Brain microvascular endothelial cell (primary cell): ENCODE measurements around the gene NXPH1.

Source experiments
- DNase-seq: peaks from one replicate; pipeline ENCODE4 v3.0.0-alpha.2; 2020
- H3K27ac ChIP-seq: fragments of 250-450 bp; sonication (Bioruptor Pico); 2 replicates; pipeline ENCODE4 v1.5.1; 2020; ENCODE audit warnings: mild to moderate bottlenecking, moderate library complexity
- H3K27me3 ChIP-seq: fragments of 250-450 bp; sonication (Bioruptor Pico); replicated peaks from 2 replicates; pipeline ENCODE4 v1.5.1; 2020; ENCODE audit warnings: mild to moderate bottlenecking
- H3K36me3 ChIP-seq: fragments of 250-450 bp; sonication (Bioruptor Pico); replicated peaks from 2 replicates; pipeline ENCODE4 v1.5.1; 2020; ENCODE audit warnings: mild to moderate bottlenecking
- H3K4me3 ChIP-seq: 2 replicates; pipeline ENCODE4 v1.5.1; 2011; ENCODE audit warnings: low read depth, mild to moderate bottlenecking, control low read depth, low read length, moderate library complexity
- in situ Hi-C: cut with HindIII; loops from 2 replicates; pipeline ENCODE4 v1.10.0; 2017; ENCODE audit warnings: low sequenced_read_pairs, low pct_ligation_motif_present
- TF ChIP-seq, protein P1 (sequence below): IDR thresholded peaks from 2 replicates; pipeline ENCODE4 v1.5.1; 2011; ENCODE audit warnings: low read depth, mild to moderate bottlenecking, moderate library complexity, low read length, control low read depth, inconsistent platforms; ENCODE audit errors: missing control alignments

NXPH1 gene

DNA sequence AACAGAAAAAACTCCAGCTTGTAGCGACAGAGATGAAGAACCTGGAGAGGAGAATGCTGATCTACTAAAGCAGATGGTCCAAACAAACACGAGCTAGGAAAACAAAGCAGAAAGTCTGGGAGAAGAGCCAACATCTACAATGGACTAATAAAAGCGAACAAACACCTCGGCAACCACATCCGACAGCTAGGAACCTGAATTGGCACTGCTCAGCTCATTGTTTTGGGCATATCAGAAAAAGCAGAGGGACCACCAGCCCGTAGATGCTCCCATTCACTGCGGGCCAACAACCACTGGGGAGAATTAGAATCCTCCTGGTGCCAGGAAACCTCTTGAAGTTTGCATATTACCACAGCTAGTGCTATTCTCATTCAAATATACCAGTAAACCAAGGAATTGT is 204.7 kb downstream of the NXPH1 start:
- Histone ChIP-seq H3K36me3 (no peaks in the 10 kb centered on the region), H3K27me3 (no peaks in the 10 kb centered on the region), H3K27ac (no peak overlapping the region), H3K4me3 (no peak overlapping the region)
- TF ChIP-seq, protein P1, sequence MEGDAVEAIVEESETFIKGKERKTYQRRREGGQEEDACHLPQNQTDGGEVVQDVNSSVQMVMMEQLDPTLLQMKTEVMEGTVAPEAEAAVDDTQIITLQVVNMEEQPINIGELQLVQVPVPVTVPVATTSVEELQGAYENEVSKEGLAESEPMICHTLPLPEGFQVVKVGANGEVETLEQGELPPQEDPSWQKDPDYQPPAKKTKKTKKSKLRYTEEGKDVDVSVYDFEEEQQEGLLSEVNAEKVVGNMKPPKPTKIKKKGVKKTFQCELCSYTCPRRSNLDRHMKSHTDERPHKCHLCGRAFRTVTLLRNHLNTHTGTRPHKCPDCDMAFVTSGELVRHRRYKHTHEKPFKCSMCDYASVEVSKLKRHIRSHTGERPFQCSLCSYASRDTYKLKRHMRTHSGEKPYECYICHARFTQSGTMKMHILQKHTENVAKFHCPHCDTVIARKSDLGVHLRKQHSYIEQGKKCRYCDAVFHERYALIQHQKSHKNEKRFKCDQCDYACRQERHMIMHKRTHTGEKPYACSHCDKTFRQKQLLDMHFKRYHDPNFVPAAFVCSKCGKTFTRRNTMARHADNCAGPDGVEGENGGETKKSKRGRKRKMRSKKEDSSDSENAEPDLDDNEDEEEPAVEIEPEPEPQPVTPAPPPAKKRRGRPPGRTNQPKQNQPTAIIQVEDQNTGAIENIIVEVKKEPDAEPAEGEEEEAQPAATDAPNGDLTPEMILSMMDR, result no peak
- no peak for DNase-seq
- in situ Hi-C loops, result no loop called here

DNA sequence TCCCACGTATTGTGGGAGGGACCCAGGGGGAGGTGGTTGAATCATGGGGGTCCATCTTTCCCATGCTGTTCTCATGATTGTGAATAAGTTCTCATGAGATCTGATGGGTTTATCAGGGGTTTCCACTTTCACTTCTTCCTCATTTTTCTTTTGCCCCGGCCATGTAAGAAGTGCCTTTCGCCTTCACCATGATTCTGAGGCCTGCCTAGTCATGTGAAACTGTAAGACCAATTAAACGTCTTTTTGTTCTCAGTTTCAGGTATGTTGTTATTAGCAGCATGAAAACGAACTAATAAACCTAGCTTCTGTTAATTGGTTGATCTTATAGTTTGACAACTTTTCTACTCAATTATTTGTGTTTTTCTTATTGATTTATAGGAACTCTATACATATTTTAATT is 206.3 kb downstream of the NXPH1 start:
- TF ChIP-seq, protein P1, result no peak
- no peak for DNase-seq
- Histone ChIP-seq H3K27ac (no peak overlapping the region), H3K4me3 (no peak overlapping the region), H3K27me3 (no peaks in the 10 kb centered on the region), H3K36me3 (no peaks in the 10 kb centered on the region)
- in situ Hi-C loops, result no loop called here

DNA sequence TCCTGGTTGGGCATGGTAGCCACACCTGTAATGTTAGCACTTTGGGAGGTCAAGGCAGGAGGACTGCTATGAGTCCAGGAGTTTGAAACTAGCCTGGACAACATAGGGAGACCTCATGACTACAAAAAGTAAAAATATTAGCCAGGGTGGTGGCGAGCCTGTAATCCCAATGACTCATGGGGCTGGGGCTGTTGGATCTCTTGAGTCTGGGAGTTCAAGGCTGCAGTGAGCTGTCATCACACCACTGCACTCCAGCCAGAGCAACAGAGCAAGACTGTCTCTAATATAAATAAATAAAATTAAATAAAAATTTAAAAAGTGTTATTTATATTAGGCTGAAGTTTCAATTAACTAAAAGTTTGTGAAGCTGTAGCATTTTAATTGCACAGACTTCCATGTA is 207.3 kb downstream of the NXPH1 start:
- no peaks in the 10 kb centered on the region for H3K36me3 ChIP-seq
- no peak overlapping the region for H3K27ac ChIP-seq
- in situ Hi-C loops, result no loop called here
- no peaks in the 10 kb centered on the region for H3K27me3 ChIP-seq
- TF ChIP-seq, protein P1, result no peak
- no peak overlapping the region for H3K4me3 ChIP-seq
- no peak for DNase-seq

DNA sequence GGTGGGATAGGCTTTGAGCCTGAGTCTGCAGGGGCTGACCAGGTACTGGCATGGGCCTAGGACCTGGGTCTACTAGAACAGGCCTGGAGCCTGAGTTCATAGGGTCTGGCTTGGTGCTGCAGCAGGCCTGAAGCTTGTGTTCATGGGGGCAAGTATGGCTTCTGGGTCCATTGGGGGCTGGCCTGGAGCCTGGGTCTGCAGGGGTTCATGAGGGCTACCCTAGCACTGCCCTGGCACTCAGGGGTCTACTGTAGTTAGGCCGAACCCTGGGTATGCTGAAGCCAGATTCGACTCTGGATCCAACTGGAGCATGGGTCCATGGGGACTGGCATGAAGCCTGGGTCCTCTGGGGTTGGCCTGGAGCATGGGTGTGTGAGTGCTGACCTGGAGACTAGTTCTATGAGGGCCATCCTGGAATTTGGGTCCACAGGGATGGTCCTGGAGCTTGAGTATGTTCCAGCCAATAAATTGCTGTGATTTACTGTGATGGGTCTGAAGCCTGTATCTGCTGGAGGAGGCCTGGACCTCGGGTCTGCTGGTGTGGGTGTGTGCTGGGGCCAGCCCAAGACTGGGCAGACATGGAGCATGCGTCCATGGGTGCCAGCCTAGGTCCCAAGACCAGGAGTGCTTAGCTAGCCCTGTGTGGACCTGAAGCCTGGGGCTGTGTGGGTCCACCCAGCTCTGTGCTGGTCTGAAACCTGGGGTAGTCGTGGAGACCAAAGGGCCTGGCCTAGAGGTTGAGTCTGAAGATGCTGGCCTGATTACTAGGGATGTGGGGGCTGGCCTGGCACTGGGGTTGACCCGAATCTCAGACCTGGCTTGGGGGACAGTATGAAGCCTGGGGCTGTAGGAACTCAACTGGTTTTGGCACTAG is 235.5 kb downstream of the NXPH1 start:
- in situ Hi-C loops, result no loop called here
- TF ChIP-seq, protein P1, result no peak
- DNase-seq, result no peak
- H3K27ac ChIP-seq, result no peak overlapping the region
- H3K36me3 ChIP-seq, result no peaks in the 10 kb centered on the region
- no peaks in the 10 kb centered on the region for H3K27me3 ChIP-seq
- H3K4me3 ChIP-seq, result no peak overlapping the region

DNA sequence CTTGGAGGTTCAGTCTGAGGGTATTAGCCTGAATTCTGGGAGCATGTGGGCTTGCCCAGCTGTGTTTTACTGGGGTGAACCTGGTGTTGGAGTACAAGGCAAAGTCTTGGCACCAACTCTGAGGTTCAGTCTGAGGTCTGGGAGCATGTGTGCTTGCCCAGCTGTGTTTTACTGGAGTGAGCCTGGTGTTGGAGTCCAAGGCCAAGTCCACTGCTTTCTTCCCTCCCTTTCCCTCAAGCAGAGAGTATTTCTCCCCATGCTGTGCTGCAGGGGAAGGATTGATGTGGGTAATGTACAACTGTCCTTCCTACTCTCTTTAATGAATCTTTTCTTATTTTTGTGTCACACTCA is 236.1 kb downstream of the NXPH1 start:
- no peaks in the 10 kb centered on the region for H3K27me3 ChIP-seq
- DNase-seq, result no peak
- in situ Hi-C loops, result no loop called here
- H3K36me3 ChIP-seq, result no peaks in the 10 kb centered on the region
- no peak overlapping the region for H3K27ac ChIP-seq
- no peak overlapping the region for H3K4me3 ChIP-seq
- TF ChIP-seq, protein P1, result no peak

DNA sequence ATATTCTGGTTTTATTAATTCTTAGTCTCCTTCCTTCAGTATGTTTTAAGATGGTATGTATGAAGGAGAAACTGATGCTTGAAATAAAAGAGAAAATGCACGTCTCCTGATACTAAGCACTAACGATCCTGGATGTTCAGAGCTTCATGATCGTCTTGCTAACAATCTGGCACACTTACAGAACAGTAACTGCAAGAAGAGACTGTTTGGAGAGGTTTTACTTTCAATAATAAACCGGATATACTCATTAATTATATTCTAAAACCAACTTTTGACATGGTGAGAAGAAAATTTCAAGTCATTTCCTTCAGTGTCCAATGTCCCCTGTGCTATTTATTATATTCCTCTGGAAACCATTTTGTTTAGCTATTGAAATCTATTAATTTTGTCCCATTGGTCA is 251.0 kb downstream of the NXPH1 start:
- in situ Hi-C loops, result no loop called here
- no peak overlapping the region for H3K4me3 ChIP-seq
- H3K36me3 ChIP-seq, result no peaks in the 10 kb centered on the region
- H3K27ac ChIP-seq, result no peak overlapping the region
- DNase-seq, result no peak
- no peaks in the 10 kb centered on the region for H3K27me3 ChIP-seq
- TF ChIP-seq, protein P1, result no peak
